Trophoblast cell (in vitro differentiated cells and primary cell): ENCODE results near the gene TMEM273.

Experiments used
- DNase-seq, 2 donors: peaks; one replicate each; pipeline ENCODE4 v3.0.0-alpha.2; 2016
- H2AFZ ChIP-seq: 2 replicates; pipeline ENCODE4 v1.6.1; 2013; ENCODE audit warnings: low read length, moderate library complexity, mild to moderate bottlenecking; ENCODE audit not compliant: insufficient read depth, poor library complexity
- H2AK5ac ChIP-seq: 2 replicates; pipeline ENCODE4 v1.6.1; 2013; ENCODE audit warnings: mild to moderate bottlenecking, low read length
- H2BK120ac ChIP-seq: 2 replicates; pipeline ENCODE4 v1.6.1; 2013; ENCODE audit warnings: low read length, mild to moderate bottlenecking, moderate library complexity; ENCODE audit not compliant: insufficient read depth, poor library complexity
- H2BK12ac ChIP-seq: 2 replicates; pipeline ENCODE4 v1.6.1; 2013; ENCODE audit warnings: mild to moderate bottlenecking, low read length, moderate library complexity
- H2BK5ac ChIP-seq: 2 replicates; pipeline ENCODE4 v1.6.1; 2013; ENCODE audit warnings: low read length, low read depth, moderate library complexity, mild to moderate bottlenecking; ENCODE audit not compliant: poor library complexity
- H3K14ac ChIP-seq: 2 replicates; pipeline ENCODE4 v1.6.1; 2013; ENCODE audit warnings: mild to moderate bottlenecking, low read length
- H3K18ac ChIP-seq: 2 replicates; pipeline ENCODE4 v1.6.1; 2013; ENCODE audit warnings: mild to moderate bottlenecking, low read length
- H3K23ac ChIP-seq: 2 replicates; pipeline ENCODE4 v1.6.1; 2013; ENCODE audit warnings: low read length
- H3K27ac ChIP-seq: 2 replicates; pipeline ENCODE4 v1.5.1; 2013; ENCODE audit warnings: low read depth, mild to moderate bottlenecking, inconsistent platforms, low read length, moderate library complexity
- H3K27me3 ChIP-seq: 2 replicates; pipeline ENCODE4 v1.6.1; 2013; ENCODE audit warnings: inconsistent platforms, mild to moderate bottlenecking, low read length, moderate library complexity; ENCODE audit not compliant: insufficient read depth
- H3K36me3 ChIP-seq, 2 experiments: 1 replicate in 1 of 2; 2 replicates in 1 of 2; pipeline ENCODE4 v1.6.1; 2013; ENCODE audit warnings: low read length in 2 of 2, mild to moderate bottlenecking in 2 of 2, moderate library complexity in 1 of 2; ENCODE audit not compliant: insufficient read depth in 2 of 2, control insufficient read depth in 1 of 2
- H3K4ac ChIP-seq: 2 replicates; pipeline ENCODE4 v1.6.1; 2013; ENCODE audit warnings: low read depth, mild to moderate bottlenecking, low read length, moderate library complexity
- H3K4me1 ChIP-seq, 2 experiments: 1 replicate in 1 of 2; 2 replicates in 1 of 2; pipeline ENCODE4 v1.6.1; 2013; ENCODE audit warnings: low read length in 2 of 2, mild to moderate bottlenecking in 2 of 2, moderate library complexity in 1 of 2; ENCODE audit not compliant: insufficient read depth in 2 of 2, control insufficient read depth in 1 of 2
- H3K4me2 ChIP-seq: 2 replicates; pipeline ENCODE4 v1.6.1; 2013; ENCODE audit warnings: inconsistent platforms, mild to moderate bottlenecking, low read length, moderate library complexity
- H3K4me3 ChIP-seq: 2 replicates; pipeline ENCODE4 v1.5.1; 2013; ENCODE audit warnings: mild to moderate bottlenecking, low read depth, low read length, inconsistent platforms
- H3K79me1 ChIP-seq: one replicate; pipeline ENCODE4 v1.6.1; 2013; ENCODE audit warnings: low read length
- H3K79me2 ChIP-seq: 2 replicates; pipeline ENCODE4 v1.6.1; 2013; ENCODE audit warnings: low read length, mild to moderate bottlenecking; ENCODE audit not compliant: control insufficient read depth, insufficient read depth, poor library complexity
- H3K9ac ChIP-seq: 2 replicates; pipeline ENCODE4 v1.6.1; 2013; ENCODE audit warnings: mild to moderate bottlenecking, low read length
- H3K9me3 ChIP-seq: 2 replicates; pipeline ENCODE4 v1.6.1; 2013; ENCODE audit warnings: low read depth, mild to moderate bottlenecking, control low read depth, inconsistent platforms, low read length; ENCODE audit not compliant: insufficient read depth
- H4K12ac ChIP-seq: 2 replicates; pipeline ENCODE4 v1.6.1; 2013; ENCODE audit warnings: low read depth, mild to moderate bottlenecking, low read length, moderate library complexity
- H4K8ac ChIP-seq: 2 replicates; pipeline ENCODE4 v1.6.1; 2013; ENCODE audit warnings: low read depth, mild to moderate bottlenecking, low read length, moderate library complexity
- H4K91ac ChIP-seq: one replicate; pipeline ENCODE4 v1.6.1; 2013; ENCODE audit warnings: low read depth, mild to moderate bottlenecking, low read length, moderate library complexity
- WGBS: extraction: QIAGEN DNeasy Blood & Tissue Kit; methylation state at CpG from one replicate; pipeline ENCODE4 v1.1.7; 2013; ENCODE audit warnings: missing lambda C conversion rate; ENCODE audit not compliant: insufficient read length, insufficient coverage; ENCODE audit errors: extremely low coverage; 5-methylcytosine and 5-hydroxymethylcytosine counted together

TMEM273 gene

DNA sequence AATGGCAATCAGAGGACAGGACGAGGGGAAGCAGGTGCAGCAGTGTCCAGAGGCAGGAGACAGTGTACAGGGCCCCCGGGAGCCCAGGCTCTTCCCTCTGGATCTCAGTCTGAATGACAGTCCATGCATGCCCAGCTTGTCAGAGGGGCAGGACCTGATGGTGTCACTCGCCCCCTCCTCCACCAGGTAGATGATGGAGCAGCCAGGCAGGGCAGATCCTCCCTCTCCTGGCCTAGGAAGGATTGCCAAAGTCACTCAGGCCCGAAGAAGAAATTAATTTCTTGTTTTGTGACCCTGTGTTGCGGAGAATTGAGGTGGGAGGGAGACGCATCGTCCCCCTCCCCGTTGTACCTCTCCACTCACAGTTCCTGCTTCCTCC, 76.9 kb downstream of the TMEM273 start:
- no peak overlapping the region for H3K4ac ChIP-seq
- no peak overlapping the region for H3K4me3 ChIP-seq
- no peak overlapping the region for H3K23ac ChIP-seq
- H3K4me1 ChIP-seq, result peaks cover 2 to 4% of the 10 kb centered on the region in 2 experiments
- H4K8ac ChIP-seq, result no peak overlapping the region
- H3K79me1 ChIP-seq, result no peaks in the 10 kb centered on the region
- H3K18ac ChIP-seq, result no peak overlapping the region
- H2BK120ac ChIP-seq, result no peak overlapping the region
- no peak overlapping the region for H4K12ac ChIP-seq
- no peak overlapping the region for H3K9ac ChIP-seq
- no peaks in the 10 kb centered on the region for H3K79me2 ChIP-seq
- no peak overlapping the region for H2BK12ac ChIP-seq
- no peak overlapping the region for H3K27ac ChIP-seq
- no CpG with 5 or more reads among the region's 8 CpGs for WGBS
- H3K27me3 ChIP-seq, result peaks cover 6% of the 10 kb centered on the region
- no peak for DNase-seq
- H2BK5ac ChIP-seq, result no peak overlapping the region
- no peaks in the 10 kb centered on the region for H3K36me3 ChIP-seq
- H4K91ac ChIP-seq, result no peak overlapping the region
- H2AFZ ChIP-seq, result no peak overlapping the region
- no peak overlapping the region for H3K4me2 ChIP-seq
- H3K14ac ChIP-seq, result no peak overlapping the region
- H2AK5ac ChIP-seq, result no peak overlapping the region
- H3K9me3 ChIP-seq, result peaks cover 2% of the 10 kb centered on the region

DNA sequence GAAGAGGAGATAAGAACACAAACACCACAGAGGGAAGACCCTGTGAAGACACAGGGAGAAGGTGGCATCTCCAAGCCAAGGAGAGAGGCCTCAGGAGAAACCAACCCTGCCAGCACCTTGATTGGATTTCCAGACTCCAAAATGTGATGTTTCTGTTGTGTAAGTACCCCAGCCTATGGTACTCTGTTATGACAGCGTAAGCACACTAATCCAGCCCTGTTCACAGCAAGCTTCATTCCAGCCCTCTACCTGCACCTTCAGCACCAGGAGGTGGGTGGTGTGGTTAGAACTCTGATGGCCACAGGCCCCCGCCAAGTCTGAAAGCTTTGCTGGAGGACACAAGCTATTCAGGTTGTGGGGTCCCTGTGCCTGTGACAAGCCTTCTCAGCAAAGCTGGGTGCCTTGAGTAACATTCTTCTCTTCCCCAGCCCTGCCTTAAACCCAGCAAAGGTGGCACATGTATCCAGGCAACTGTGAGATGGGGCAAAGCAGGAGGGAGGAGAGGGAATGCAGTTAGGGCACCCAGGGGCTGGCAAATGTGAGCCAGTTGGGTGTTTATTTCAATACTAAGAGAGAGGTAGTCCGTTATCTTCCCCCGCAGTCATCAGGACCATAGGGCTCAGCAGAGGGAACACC, 77.4 kb downstream of the TMEM273 start:
- Histone ChIP-seq H2BK12ac (no peak overlapping the region), H3K9ac (no peak overlapping the region), H4K91ac (no peak overlapping the region), H3K36me3 (no peaks in the 10 kb centered on the region), H2AFZ (no peak overlapping the region), H3K79me2 (no peaks in the 10 kb centered on the region), H2AK5ac (no peak overlapping the region), H3K79me1 (no peaks in the 10 kb centered on the region), H3K18ac (no peak overlapping the region), H3K27ac (no peak overlapping the region), H3K4me3 (no peak overlapping the region), H3K14ac (no peak overlapping the region), H3K4me2 (no peak overlapping the region), H3K4me1 (peaks cover 2 to 4% of the 10 kb centered on the region in 2 experiments), H3K4ac (no peak overlapping the region), H3K27me3 (peaks cover 6% of the 10 kb centered on the region), H3K23ac (no peak overlapping the region), H4K8ac (no peak overlapping the region), H2BK120ac (no peak overlapping the region), H4K12ac (no peak overlapping the region), H3K9me3 (peaks cover 2% of the 10 kb centered on the region), H2BK5ac (no peak overlapping the region)
- DNase-seq, result no peak
- no CpG with 5 or more reads among the region's 4 CpGs for WGBS

DNA sequence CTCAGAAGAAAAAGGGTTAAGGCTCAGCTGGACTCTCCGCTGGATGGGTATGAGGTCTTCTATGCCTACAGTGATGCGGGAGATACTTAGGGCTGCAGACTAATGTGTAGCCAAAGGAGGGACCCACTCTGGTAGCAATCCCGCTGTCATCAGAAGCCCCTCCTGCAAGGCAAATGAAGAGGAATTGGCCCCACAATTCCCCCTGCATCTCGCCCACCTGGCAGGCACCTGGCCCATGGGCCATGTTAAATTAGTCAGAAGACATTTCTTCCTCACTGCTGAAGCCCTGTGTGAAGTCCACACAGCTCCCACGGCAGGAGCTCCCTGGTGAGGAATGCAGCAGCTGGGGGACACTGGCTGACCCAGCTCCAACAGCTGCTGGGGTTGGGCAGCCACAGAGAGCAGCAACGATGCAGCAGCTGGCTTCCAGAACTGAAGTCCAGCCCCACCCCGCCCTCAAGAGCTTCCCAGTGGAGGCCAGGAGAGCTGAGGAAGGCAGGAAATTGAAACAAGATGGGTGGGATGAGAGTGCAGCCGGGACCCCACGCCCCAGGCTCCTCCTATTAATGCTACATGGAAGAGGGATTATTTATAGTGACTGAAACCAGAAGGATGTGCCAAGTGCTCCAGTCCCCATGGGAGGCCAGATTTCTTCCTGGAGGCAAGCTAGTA, 78.4 kb downstream of the TMEM273 start:
- Histone ChIP-seq H4K91ac (no peak overlapping the region), H2BK5ac (no peak overlapping the region), H3K4me1 (peaks cover 0 to 2% of the 10 kb centered on the region in 2 experiments), H3K14ac (no peak overlapping the region), H3K4ac (no peak overlapping the region), H3K4me3 (no peak overlapping the region), H3K9ac (no peak overlapping the region), H2AFZ (no peak overlapping the region), H3K27me3 (peaks cover 2% of the 10 kb centered on the region), H3K9me3 (peaks cover 2% of the 10 kb centered on the region), H3K18ac (no peak overlapping the region), H4K12ac (no peak overlapping the region), H2BK12ac (no peak overlapping the region), H3K27ac (no peak overlapping the region), H2BK120ac (no peak overlapping the region), H4K8ac (no peak overlapping the region), H3K79me2 (no peaks in the 10 kb centered on the region), H3K79me1 (no peaks in the 10 kb centered on the region), H3K36me3 (no peaks in the 10 kb centered on the region), H2AK5ac (no peak overlapping the region), H3K23ac (no peak overlapping the region), H3K4me2 (no peak overlapping the region)
- no peak for DNase-seq
- no CpG with 5 or more reads among the region's 9 CpGs for WGBS

DNA sequence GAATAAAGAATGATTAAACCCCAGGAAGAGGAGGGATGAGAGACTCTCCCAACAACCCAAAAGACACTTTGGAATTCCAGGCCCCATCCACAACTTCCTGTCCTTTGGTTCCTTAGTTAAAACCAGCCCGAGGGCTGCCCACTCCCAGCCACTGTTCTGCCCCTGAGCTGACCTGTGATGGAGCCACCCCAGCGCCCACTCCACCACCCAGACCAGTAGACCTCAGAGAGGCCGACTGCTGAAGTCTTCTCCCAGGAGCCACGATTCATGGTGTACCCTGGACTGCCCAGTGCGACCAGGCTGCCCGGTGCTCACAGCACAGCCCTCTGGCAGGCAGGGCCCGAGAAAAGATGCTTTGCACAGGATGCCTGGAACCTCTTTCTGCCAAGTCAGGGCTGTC, 79.5 kb downstream of the TMEM273 start:
- H3K14ac ChIP-seq, result no peak overlapping the region
- no peak overlapping the region for H3K27ac ChIP-seq
- H3K79me2 ChIP-seq, result no peaks in the 10 kb centered on the region
- no peak overlapping the region for H2AFZ ChIP-seq
- no peaks in the 10 kb centered on the region for H3K4me1 ChIP-seq
- H2AK5ac ChIP-seq, result no peak overlapping the region
- H4K8ac ChIP-seq, result no peak overlapping the region
- no peak overlapping the region for H2BK5ac ChIP-seq
- no peaks in the 10 kb centered on the region for H3K36me3 ChIP-seq
- H3K9ac ChIP-seq, result no peak overlapping the region
- no peak overlapping the region for H3K4me2 ChIP-seq
- no peak overlapping the region for H3K18ac ChIP-seq
- no peak overlapping the region for H2BK12ac ChIP-seq
- H3K9me3 ChIP-seq, result peaks cover 2% of the 10 kb centered on the region
- no peak overlapping the region for H4K91ac ChIP-seq
- DNase-seq, result no peak
- H3K23ac ChIP-seq, result no peak overlapping the region
- no CpG with 5 or more reads among the region's 7 CpGs for WGBS
- no peak overlapping the region for H4K12ac ChIP-seq
- no peak overlapping the region for H3K4me3 ChIP-seq
- no peak overlapping the region for H3K4ac ChIP-seq
- no peaks in the 10 kb centered on the region for H3K79me1 ChIP-seq
- no peaks in the 10 kb centered on the region for H3K27me3 ChIP-seq
- H2BK120ac ChIP-seq, result no peak overlapping the region
